ENCODE measurements around the gene GATB.

DNA sequence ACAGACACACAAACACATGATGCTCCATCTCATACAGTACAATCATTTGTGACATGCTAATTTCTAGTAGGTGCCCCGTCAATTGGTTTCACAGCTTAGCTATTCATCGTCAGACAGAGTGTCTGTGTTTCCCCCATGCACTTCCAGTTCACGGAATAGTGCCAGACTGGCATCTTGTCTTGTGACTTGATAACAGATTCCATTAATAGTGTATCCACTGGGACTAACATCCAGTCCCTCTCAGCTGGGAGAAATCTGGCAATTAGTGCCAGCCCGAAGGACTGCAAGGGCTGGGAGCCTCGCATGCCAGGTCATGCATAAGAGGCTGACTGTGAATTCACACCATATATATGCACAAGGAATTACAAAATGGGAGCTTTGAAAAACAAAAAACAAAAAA is 20.2 kb upstream of the GATB start:
- no peak for TF ChIP-seq EZH2 (IDR thresholded peaks at IDR 0.05; ENCODE audit: low read length)
- TF ChIP-seq, protein P1, sequence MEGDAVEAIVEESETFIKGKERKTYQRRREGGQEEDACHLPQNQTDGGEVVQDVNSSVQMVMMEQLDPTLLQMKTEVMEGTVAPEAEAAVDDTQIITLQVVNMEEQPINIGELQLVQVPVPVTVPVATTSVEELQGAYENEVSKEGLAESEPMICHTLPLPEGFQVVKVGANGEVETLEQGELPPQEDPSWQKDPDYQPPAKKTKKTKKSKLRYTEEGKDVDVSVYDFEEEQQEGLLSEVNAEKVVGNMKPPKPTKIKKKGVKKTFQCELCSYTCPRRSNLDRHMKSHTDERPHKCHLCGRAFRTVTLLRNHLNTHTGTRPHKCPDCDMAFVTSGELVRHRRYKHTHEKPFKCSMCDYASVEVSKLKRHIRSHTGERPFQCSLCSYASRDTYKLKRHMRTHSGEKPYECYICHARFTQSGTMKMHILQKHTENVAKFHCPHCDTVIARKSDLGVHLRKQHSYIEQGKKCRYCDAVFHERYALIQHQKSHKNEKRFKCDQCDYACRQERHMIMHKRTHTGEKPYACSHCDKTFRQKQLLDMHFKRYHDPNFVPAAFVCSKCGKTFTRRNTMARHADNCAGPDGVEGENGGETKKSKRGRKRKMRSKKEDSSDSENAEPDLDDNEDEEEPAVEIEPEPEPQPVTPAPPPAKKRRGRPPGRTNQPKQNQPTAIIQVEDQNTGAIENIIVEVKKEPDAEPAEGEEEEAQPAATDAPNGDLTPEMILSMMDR (optimal IDR thresholded peaks at IDR 0.05 in 1 of 3, IDR thresholded peaks at IDR 0.05 in 1 of 3, conservative IDR thresholded peaks at IDR 0.05 in 1 of 3; ENCODE audit: extremely low read depth in 1 of 3, insufficient read depth in 2 of 3, low read length in 3 of 3): no peak

All from keratinocyte (primary cell).